GM18519 (cell line): ENCODE data around the gene ST7.

ENCODE experiments used
- ATAC-seq: cut with Tn5 transposase; IDR thresholded peaks from one replicate; pipeline ENCODE4 v1.9.1; 2021; ENCODE audit warnings: mild to moderate bottlenecking, moderate library complexity; ENCODE audit not compliant: unreplicated experiment, low FRiP score

ST7 gene

GRCh38 chr7:117051808-117052207, 98.5 kb downstream of the ST7 start:
- ATAC-seq = no peak

GRCh38 chr7:117053432-117053831, 100.1 kb downstream of the ST7 start:
- no peak for ATAC-seq

- ATAC-seq = no peak
Observed at GRCh38 chr7:117061751-117062150, 108.5 kb downstream of the ST7 start.

- no peak for ATAC-seq
Observed at GRCh38 chr7:117062300-117062699, 109.0 kb downstream of the ST7 start.

GRCh38 chr7:117064688-117065087, 111.4 kb downstream of the ST7 start:
- no peak for ATAC-seq

GRCh38 chr7:117065571-117066150, 112.4 kb downstream of the ST7 start:
- ATAC-seq = no peak

GRCh38 chr7:117066668-117067067, 113.4 kb downstream of the ST7 start:
- ATAC-seq = peak; percentile 60

- no peak for ATAC-seq
Observed at GRCh38 chr7:117067340-117067739, 114.0 kb downstream of the ST7 start.

- ATAC-seq = no peak
Observed at GRCh38 chr7:117068511-117069145, 115.3 kb downstream of the ST7 start.

GRCh38 chr7:117069379-117069778, 116.1 kb downstream of the ST7 start:
- ATAC-seq = no peak

- ATAC-seq = no peak
Observed at GRCh38 chr7:117071551-117071950, 118.2 kb downstream of the ST7 start.

- ATAC-seq = no peak
Observed at GRCh38 chr7:117072620-117073118, 119.4 kb downstream of the ST7 start.

- no peak for ATAC-seq
Observed at GRCh38 chr7:117074378-117074777, 121.1 kb downstream of the ST7 start.

- ATAC-seq = no peak
Observed at GRCh38 chr7:117075934-117076333, 122.6 kb downstream of the ST7 start.

- no peak for ATAC-seq
Observed at GRCh38 chr7:117076426-117076943, 123.2 kb downstream of the ST7 start.

- no peak for ATAC-seq
Observed at GRCh38 chr7:117077658-117078057, 124.4 kb downstream of the ST7 start.

- ATAC-seq = no peak
Observed at GRCh38 chr7:117082647-117083046, 129.3 kb downstream of the ST7 start.

- ATAC-seq = no peak
Observed at GRCh38 chr7:117083648-117084047, 130.3 kb downstream of the ST7 start.

- no peak for ATAC-seq
Observed at GRCh38 chr7:117084286-117084685, 131.0 kb downstream of the ST7 start.

GRCh38 chr7:117085275-117085674, 132.0 kb downstream of the ST7 start:
- no peak for ATAC-seq

GRCh38 chr7:117085769-117086463, 132.6 kb downstream of the ST7 start:
- ATAC-seq = no peak

GRCh38 chr7:117086788-117087187, 133.5 kb downstream of the ST7 start:
- no peak for ATAC-seq
